BE2C (cell line): ENCODE measurements around the gene KLHL22.

Experiments used
- DNase-seq: peaks from one replicate; pipeline ENCODE4 v3.0.0-alpha.2; 2020
- H3K27me3 ChIP-seq: fragments of 250-450 bp; sonication (Bioruptor Pico); 2 replicates; pipeline ENCODE4 v1.5.1; 2020; ENCODE audit warnings: mild to moderate bottlenecking
- H3K36me3 ChIP-seq: fragments of 250-450 bp; sonication (Bioruptor Pico); 2 replicates; pipeline ENCODE4 v1.5.1; 2020; ENCODE audit warnings: mild to moderate bottlenecking
- H3K4me1 ChIP-seq: fragments of 250-450 bp; sonication (Bioruptor Pico); 2 replicates; pipeline ENCODE4 v1.5.1; 2020
- H3K4me3 ChIP-seq: 2 replicates; pipeline ENCODE4 v1.5.1; 2011; ENCODE audit warnings: low read depth, low read length
- H3K9me3 ChIP-seq: fragments of 250-450 bp; sonication (Bioruptor Pico); 2 replicates; pipeline ENCODE4 v1.5.1; 2020
- CTCF ChIP-seq: IDR thresholded peaks from 2 replicates; pipeline ENCODE4 v1.5.1; 2012; ENCODE audit warnings: mild to moderate bottlenecking, low read depth, low read length

Gene KLHL22

GRCh38 chr22:20397498-20397897, 98.1 kb downstream of the KLHL22 start:
- Histone ChIP-seq H3K27me3 (no peaks in the 10 kb centered on the region), H3K4me1 (no peaks in the 10 kb centered on the region), H3K9me3 (no peaks in the 10 kb centered on the region), H3K36me3 (no peaks in the 10 kb centered on the region; the same call in 1 of the 2 replicates), H3K4me3 (no peak overlapping the region)
- TF ChIP-seq CTCF = no peak
- DNase-seq = no peak

DNA sequence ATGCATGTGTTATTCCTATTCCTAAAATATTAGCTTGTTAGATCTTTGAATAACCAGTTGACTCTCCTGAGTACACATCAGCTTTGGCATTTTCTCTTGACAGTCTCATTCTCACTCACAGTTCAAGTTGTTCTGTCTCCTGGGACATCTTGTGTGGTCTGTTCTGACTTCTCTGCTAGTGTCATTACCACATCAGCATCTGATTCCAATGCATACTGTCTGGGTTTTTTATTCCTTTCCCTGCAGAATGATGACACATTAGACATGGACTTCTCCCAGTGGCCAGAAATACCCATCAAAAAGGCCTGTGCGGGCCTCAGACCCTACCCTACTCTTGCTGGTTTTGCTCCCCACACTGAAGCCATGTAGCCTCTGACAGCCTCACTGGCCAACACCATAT, 99.0 kb downstream of the KLHL22 start:
- no peak for TF ChIP-seq CTCF
- no peaks in the 10 kb centered on the region for H3K4me1 ChIP-seq
- no peaks in the 10 kb centered on the region for H3K9me3 ChIP-seq
- H3K27me3 ChIP-seq = no peaks in the 10 kb centered on the region
- H3K36me3 ChIP-seq = no peaks in the 10 kb centered on the region; the same call in 1 of the 2 replicates
- no peak for DNase-seq
- no peak overlapping the region for H3K4me3 ChIP-seq

GRCh38 chr22:20395907-20396287, 99.7 kb downstream of the KLHL22 start:
- H3K4me3 ChIP-seq = no peak overlapping the region

DNA sequence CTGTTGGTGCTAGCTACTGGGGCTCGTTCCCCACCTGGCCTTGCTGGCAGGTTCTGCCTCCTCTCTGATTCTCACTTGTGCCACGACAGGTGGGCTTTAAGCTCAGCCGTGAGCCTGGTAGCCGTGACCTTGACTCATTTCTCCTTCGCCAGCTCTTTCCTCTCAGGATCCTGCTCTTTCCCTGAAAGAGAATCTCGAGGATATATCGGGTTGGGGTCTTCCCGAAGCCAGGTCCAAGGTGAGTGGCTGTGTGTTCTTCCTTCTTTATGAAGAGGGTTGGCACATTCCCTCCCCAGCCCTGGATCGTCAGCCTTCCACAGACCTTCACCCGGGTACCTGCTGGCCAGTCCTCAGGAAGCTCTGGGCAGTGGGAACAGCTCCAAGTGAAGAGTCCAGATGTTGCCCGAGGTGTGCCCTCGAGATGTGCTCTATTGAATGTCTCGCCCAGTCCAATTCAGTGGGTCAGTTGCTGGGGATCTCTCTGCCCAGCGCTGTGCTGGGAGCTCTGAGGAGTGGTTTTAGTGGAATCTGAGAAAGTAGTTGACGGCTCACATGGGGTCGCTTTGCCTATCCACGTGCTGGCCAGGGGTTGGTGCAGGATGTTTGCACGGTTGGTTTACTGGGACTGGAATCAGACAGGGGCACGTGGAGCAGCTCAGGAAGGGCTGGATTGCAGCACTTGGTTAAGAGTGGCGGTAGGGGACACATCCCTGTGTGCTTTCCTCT, 100.3 kb downstream of the KLHL22 start:
- peak overlapping the region; percentile 75; the same call in 1 of the 2 replicates for H3K4me3 ChIP-seq
- TF ChIP-seq CTCF = no peak
- DNase-seq = no peak
- no peaks in the 10 kb centered on the region for H3K9me3 ChIP-seq
- H3K27me3 ChIP-seq = no peaks in the 10 kb centered on the region
- no peaks in the 10 kb centered on the region; the same call in 1 of the 2 replicates for H3K36me3 ChIP-seq
- no peaks in the 10 kb centered on the region for H3K4me1 ChIP-seq

More at GRCh38 chr22:20395907-20396287, 99.7 kb downstream of the KLHL22 start:
- Histone ChIP-seq H3K27me3 (no peaks in the 10 kb centered on the region), H3K9me3 (no peaks in the 10 kb centered on the region), H3K4me1 (no peaks in the 10 kb centered on the region), H3K36me3 (no peaks in the 10 kb centered on the region; the same call in 1 of the 2 replicates)
- no peak for TF ChIP-seq CTCF
- no peak for DNase-seq

DNA sequence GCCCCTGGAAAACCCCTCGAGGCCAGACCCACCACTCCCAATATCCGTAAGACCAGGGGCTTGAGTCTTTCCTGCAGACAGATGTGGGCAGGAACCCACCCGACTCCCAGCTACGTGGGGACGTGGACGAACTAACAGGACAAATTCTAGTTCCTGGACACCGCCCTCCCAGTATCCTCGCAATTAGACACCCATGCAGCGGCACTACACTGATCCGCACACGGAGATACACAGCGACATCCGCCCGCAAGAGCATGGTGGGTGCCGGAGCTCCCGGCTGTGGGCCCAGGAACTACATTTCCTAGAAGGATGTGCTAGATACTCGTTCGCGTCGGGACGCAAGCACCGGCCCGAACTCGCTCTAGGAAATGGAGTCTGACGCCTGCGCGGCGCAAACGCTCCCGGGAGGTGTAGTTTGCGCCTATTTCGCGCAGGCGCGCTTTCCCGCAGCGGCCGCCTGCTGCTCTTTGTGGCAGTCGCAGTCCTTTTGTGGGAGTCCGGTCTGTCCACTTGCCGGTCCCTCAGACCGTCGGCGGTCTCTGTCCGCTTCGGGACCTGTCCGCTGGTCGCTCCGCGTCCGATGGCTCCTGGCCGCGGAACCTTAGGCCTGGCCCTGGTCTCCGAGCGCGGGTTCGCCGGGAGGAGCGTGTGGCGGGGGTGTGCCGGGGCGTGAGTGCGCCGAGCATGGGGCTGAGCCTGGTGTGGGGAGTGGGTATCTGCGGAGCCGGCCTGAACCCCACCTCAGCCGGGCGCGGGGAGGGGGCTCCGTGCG, 101.7 kb downstream of the KLHL22 start, which contains the start of gene ZNF74:
TSS of gene ZNF74 (plus strand) at position 447 of the 772 bp plus-strand sequence. CDS start 478 bp downstream, outside the sequence.
- Histone ChIP-seq H3K4me3 (peak within 1 kb of the TSS; percentile 75), H3K36me3 (no peaks in the 10 kb centered on the region), H3K27me3 (no peaks in the 10 kb centered on the region), H3K4me1 (no peaks in the 10 kb centered on the region), H3K9me3 (no peaks in the 10 kb centered on the region)
- no peak; the same call in 1 of the 2 replicates for TF ChIP-seq CTCF
- DNase-seq = peak; percentile 91
